ENCODE measurements around the gene CYTH2. TPM values are rescaled to one million over a fixed set of nuclear protein-coding genes. Genes with fewer than 3 reads are reported as not detected.

The CYTH2 gene
- total and polyA plus RNA-seq, 9 of the 15 experiments (the other 6 are each of a cell fraction or from before 2014, with no cell fraction given) = 1.8 to 45.2 (median 23.8) TPM

- TF ChIP-seq ZNF518B (CRISPR knock-in tag; IDR thresholded peaks at IDR 0.05) = no peak
- TF ChIP-seq, protein P1, sequence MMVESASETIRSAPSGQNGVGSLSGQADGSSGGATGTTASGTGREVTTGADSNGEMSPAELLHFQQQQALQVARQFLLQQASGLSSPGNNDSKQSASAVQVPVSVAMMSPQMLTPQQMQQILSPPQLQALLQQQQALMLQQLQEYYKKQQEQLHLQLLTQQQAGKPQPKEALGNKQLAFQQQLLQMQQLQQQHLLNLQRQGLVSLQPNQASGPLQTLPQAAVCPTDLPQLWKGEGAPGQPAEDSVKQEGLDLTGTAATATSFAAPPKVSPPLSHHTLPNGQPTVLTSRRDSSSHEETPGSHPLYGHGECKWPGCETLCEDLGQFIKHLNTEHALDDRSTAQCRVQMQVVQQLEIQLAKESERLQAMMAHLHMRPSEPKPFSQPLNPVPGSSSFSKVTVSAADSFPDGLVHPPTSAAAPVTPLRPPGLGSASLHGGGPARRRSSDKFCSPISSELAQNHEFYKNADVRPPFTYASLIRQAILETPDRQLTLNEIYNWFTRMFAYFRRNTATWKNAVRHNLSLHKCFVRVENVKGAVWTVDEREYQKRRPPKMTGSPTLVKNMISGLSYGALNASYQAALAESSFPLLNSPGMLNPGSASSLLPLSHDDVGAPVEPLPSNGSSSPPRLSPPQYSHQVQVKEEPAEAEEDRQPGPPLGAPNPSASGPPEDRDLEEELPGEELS (CRISPR knock-in tag; IDR thresholded peaks at IDR 0.05; ENCODE audit: borderline replicate concordance) = no peak
- TF ChIP-seq RCOR1 (IDR thresholded peaks at IDR 0.05; ENCODE audit: borderline replicate concordance in 1 of 2, low read depth in 2 of 2, low read length in 2 of 2) = no peak
- peak; percentile 86 for TF ChIP-seq RBM22 (IDR thresholded peaks at IDR 0.05; ENCODE audit: low read depth, low read length, poor library complexity, severe bottlenecking)
- TF ChIP-seq ZBTB40 (IDR thresholded peaks at IDR 0.05) = peak; percentile 94
- no peak for TF ChIP-seq ZBTB40 (CRISPR knock-in tag; IDR thresholded peaks at IDR 0.05)
- no peak for TF ChIP-seq ZNF165 (CRISPR knock-in tag; IDR thresholded peaks at IDR 0.05; ENCODE audit: borderline replicate concordance)
- TF ChIP-seq SPI1 (IDR thresholded peaks at IDR 0.05; ENCODE audit: borderline replicate concordance, low read depth, low read length) = peak; percentile 18; the same call in 1 of the 2 replicates
These were observed 23.3 kb upstream of the CYTH2 start, which contains the start of gene GRWD1 (continued) for GRCh38 chr19:48445606-48446481.

All from K562 (cell line).